COLO668 (cell line): ENCODE measurements around the gene FLT3LG.

Source experiments
- DNase-seq: peaks from one replicate; lab custom pipeline; 2025; ENCODE audit not compliant: unreplicated experiment; lab: John Stamatoyannopoulos, UW

FLT3LG gene

DNA sequence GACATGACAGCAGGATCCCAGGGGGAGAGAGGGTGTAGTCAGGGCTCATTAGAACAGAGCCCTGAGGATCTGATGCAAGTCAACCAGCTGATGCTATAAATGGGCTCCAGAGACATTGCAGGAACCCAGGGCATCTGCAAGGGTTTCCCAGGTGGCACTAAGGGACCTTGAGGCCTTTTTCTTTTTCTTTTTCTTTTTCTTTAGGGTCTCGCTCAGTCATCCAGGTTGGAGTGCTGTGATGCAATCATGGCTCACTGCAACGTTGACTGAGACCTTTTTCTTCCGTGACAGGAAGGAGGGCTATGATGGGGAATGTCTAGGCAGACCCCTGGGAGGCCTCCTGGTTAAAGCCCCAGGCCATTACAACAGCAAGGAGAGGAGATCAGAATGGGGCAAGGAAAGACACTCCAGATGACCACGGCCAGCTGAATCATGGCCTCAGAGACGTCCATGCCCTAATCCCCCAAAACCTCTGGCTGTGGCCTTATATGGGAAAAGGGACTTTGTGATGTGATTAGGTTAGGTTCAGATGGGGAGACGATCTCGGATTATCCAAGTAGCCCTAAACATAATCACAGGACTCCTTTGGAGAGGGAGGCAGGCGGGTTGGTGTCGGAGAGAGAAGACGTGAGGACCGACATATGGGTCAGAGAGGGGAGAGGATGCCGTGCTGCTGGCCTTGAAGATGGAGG is 33.9 kb downstream of the FLT3LG start:
- no peak for DNase-seq

DNA sequence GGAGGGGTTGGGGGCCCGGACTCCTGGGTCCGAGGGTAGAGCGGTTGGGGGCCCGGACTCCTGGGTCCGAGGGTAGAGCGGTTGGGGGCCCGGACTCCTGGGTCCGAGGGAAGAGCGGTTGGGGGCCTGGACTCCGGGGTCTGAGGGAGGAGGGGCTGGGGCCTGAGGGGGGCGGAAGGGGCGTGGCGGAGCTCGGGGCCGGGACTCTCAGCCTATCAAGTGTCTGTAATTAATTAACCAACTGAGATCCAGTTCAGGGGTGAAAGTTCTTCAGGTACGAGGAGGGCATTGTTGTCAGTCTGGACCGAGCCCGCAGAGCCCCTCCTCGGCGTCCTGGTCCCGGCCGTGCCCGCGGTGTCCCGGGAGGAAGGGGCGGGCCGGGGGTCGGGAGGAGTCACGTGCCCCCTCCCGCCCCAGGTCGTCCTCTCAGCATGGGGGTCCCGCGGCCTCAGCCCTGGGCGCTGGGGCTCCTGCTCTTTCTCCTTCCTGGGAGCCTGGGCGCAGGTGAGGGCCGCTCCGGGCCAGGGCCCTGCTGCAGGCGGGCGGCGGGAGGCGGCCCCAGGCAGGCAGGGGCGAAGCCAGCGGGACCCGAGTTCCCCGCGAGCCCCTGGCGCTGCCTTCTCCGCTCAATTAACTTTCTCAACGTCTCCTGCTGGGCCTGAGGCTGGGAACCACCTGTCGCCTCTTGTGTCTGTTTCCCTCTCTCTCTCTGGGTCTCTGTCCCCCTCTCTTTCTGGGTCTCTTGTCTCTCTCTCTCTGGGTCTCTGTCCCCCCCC is 39.1 kb downstream of the FLT3LG start:
- peak; percentile 70 for DNase-seq

- DNase-seq = no peak
Measured at GRCh38 chr19:49513746-49514118, 39.7 kb downstream of the FLT3LG start.

GRCh38 chr19:49514151-49514550 is 40.1 kb downstream of the FLT3LG start:
- no peak for DNase-seq

GRCh38 chr19:49515767-49516166 is 41.8 kb downstream of the FLT3LG start:
- DNase-seq = no peak

DNA sequence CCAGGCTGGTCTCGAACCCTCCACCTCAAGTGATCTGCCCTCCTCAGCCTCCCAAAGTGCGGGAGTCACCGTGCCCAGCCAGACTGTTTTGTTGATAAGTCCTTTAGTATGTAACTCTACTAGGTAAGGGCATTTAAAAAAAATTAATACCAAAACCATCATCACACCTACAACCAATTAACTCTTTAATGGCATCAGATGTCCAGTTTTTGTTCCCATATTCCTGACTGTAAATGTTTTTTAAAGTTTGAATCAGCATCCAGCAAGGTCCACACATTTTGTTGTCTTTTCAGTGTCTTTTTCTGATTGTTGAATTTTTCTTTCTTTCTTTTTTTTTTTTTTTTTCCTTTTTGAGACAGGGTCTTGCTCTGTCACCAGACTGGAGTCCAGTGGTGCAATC is 44.0 kb downstream of the FLT3LG start:
- DNase-seq = no peak

DNA sequence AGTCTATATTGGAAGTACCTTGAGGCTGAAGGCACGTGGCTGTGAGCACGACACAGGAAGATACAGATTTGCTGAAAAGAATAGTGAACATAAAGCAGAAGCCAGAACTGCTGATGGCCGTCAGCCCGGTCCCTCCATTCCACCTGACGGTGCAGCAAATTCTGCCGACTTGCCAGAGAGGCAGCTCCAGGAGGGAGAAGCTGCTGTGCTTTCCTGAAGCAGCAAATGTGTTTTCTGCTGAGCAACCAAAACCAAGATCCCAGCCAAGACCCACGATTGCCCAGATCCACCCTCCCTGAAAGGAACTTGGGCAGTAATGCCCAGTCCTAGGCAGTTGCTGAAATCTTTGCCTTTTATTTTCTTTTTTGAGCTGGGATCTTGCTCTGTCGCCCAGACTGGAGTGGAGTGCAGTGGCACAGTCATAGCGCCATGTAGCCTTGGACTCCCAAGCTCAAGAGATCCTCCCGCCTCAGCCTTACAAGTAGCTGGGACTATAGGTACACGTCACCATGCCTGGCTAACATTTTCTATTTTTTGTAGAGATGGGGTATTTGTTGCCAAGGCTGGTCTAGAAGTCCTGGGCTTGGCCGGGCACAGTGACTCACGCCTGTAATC is 46.8 kb downstream of the FLT3LG start:
- no peak for DNase-seq

GRCh38 chr19:49524812-49525455 is 50.9 kb downstream of the FLT3LG start:
- no peak for DNase-seq

GRCh38 chr19:49528211-49528771 is 54.3 kb downstream of the FLT3LG start:
- DNase-seq = no peak

DNA sequence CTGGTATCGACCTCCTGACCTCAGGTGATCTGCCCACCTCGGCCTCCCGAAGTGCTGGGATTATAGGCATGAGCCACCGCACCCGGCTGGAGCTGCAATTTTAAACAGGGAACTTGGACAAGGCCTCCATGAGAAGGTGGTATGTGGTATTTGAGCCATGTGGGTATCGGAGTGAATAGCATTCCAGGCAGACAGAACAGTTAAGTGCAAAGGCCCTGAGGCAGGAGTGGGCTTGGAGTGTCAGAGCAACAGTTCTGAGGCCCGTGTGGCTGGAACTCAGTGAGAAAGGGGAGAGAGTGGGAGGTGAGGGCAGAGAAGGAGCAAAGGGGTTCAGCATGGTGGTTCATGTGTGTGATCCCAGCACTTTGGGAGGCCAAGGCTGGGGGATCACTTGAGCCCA is 56.7 kb downstream of the FLT3LG start:
- no peak for DNase-seq

DNA sequence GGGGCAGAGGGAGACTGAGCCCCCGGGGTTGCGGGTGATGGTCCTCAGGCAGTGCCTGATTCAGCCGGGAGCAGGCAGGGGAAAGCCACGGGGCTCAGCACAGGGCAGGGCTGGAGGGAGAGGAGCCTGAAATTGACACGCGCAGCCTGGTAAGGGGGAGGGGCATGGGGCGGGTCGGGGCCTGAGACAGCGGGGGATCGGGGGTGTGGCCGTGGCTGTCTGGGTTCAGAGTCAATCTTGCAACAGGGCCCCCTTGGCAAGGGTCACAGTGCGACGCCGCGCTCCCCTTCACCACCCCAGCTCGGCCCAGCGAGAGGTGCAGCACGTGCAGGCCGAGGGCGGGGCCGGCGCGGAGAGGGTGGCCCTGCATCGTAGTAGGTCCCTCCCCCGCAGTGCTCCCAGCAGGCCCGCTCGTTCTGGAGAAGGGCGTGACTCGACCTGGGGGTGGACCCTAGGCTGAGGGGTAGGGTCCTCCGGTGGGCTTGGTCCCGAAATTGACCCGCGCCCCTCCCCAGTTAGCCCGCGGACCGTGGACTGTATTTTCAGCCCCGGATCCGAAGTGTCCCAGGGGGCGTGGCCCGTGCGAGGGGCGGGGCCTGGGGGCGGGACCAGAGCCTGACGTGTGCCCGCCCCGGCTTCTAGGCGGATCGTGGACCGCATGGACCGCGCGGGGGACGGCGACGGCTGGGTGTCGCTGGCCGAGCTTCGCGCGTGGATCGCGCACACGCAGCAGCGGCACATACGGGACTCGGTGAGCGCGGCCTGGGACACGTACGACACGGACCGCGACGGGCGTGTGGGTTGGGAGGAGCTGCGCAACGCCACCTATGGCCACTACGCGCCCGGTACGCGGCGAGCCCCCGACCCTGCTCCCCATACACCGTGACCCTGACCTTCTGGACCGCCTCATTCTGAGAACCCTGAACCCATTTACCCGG is 59.8 kb downstream of the FLT3LG start:
- peak; percentile 78 for DNase-seq

DNA sequence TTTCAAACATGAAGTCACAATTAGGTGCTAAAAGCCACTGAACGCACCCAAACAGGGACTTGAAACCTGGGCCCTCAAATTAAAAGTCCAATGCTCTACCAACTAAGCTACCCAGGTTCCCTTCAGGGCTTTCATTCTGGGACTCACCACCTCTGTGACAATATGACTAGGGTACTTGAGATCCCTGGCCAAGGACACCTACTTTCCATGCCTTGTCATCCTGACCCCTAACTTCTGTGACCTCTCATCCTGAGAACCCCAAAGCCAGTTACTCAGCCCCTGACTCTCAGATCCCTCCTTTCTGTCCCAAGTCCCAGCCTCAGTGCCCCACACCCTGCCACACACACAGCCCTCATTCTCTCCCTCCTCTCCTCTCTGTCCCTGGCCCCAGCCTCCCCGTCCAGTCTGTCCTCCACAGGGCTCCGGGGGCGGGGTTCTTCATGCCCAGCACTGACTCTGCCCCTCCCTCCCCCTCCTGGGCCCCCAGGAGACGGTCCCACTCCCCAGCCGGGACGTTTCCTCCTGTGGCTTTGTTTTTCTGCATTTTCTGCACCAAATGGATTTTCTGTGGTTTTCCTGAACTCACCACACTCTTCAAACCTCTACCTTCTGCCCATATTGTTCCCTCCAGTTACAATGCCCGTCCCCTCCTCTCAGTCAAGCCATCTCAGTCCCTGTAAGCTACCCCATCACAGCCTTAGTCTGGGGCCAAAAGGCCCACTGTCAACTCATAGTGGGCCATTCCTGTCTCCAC is 60.8 kb downstream of the FLT3LG start:
- DNase-seq = no peak
